ENCODE data around the gene GLG1.

The GLG1 gene

DNA sequence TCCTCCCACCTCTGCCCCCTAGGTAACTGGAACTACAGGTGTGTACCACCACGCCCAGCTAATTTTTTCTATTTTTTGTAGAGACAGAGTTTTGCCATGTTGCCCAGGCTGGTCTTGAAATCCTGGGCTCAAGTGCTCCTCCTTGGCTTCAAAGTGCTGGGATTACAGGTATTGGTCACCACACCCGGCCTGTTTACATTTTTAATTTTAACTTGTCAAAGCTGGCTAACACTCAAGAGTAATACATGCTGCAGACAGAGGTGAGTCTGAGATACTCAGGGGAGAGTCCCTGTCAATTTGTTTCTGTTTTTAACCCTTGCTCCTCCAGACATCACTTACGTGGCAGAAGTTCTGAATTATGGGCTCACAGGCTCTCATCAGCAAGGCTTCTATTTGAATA, 134.9 kb downstream of the GLG1 start:
- TF ChIP-seq, protein P1, sequence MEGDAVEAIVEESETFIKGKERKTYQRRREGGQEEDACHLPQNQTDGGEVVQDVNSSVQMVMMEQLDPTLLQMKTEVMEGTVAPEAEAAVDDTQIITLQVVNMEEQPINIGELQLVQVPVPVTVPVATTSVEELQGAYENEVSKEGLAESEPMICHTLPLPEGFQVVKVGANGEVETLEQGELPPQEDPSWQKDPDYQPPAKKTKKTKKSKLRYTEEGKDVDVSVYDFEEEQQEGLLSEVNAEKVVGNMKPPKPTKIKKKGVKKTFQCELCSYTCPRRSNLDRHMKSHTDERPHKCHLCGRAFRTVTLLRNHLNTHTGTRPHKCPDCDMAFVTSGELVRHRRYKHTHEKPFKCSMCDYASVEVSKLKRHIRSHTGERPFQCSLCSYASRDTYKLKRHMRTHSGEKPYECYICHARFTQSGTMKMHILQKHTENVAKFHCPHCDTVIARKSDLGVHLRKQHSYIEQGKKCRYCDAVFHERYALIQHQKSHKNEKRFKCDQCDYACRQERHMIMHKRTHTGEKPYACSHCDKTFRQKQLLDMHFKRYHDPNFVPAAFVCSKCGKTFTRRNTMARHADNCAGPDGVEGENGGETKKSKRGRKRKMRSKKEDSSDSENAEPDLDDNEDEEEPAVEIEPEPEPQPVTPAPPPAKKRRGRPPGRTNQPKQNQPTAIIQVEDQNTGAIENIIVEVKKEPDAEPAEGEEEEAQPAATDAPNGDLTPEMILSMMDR (conservative IDR thresholded peaks at IDR 0.05; ENCODE audit: low read length): no peak
- no peak overlapping the region for H3K4me3 ChIP-seq (ENCODE audit: low read length)
- DNase-seq (ENCODE audit: low read depth): no peak

DNA sequence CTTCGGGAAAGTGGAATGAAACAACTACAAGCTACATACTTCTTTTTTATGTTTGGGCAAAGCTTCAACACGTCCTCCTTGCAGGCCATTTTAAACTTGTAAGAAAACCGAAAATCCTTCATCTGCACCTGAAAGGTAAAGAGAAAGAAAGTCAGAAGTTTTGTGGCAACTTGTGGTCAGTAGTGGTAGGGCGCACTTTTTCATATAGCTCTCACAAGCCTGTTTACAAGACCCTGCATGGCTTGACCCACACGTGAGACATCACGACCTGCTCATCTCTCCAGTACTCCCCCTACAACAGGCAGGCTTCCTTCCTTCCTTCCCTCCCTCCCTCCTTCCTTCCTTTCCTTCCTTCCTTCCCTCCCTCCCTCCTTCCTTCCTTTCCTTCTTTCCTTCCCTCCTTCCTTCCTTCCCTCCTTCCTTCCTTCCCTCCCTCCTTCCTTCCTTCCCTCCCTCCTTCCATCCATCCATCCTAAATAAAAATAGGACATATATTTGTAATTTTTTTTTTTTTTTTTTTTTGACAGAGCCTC, 136.9 kb downstream of the GLG1 start:
- DNase-seq (ENCODE audit: low read depth): no peak
- TF ChIP-seq, protein P1 (conservative IDR thresholded peaks at IDR 0.05; ENCODE audit: low read length): no peak
- no peak overlapping the region for H3K4me3 ChIP-seq (ENCODE audit: low read length)

DNA sequence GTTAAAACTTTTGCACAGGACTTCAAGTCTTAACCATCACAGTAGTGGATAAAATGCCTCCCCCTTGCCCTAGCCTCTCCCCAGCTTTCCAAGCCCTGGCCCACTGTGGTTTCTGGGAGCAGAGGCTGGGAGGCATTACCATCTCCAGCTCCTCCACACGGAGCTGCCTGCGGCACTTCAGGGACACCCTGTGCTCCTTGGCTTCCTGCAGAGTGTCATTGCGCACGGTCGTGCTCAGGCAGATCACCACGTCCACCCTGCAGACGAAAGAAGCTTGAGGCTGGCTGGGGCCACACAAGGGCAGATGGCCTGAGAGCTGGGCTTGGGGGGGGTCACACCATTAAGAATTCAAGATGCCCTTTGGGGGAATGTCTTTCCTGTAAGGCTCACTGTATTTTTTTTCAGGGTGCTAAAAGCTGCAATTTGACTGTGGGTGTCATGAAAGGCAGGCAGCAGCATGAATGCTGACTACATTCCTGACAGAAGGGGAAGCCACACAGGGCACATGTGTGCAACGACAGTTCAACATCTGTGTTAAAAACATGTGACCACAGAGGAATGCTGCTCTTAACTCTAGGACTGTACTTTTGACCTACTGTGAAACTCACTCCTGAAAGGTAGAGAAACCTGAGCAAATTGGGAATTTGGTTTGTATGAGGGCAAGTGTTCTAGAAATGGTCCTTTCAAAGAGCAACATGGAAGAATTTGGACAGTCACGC, 137.9 kb downstream of the GLG1 start:
- TF ChIP-seq, protein P1 (conservative IDR thresholded peaks at IDR 0.05; ENCODE audit: low read length): no peak
- DNase-seq (ENCODE audit: low read depth): no peak
- no peak overlapping the region for H3K4me3 ChIP-seq (ENCODE audit: low read length)

DNA sequence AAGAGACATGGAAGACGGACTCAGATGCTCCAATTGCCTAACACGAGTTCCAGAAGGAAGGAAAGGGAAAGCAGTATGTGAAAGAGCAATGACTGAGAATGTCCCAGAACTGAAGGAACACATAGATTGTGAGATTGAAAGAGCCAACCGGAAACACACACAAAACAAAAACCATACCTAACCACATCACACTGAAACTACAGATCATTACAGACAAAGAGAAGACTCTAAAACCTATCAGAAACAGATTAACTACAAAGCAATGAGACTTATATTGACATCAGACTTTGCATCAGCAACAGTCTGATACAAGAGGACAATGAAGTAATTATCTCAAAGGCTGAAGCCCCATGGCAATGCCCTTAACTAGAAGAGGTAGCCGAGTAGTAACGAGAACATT, 140.0 kb downstream of the GLG1 start:
- TF ChIP-seq, protein P1 (conservative IDR thresholded peaks at IDR 0.05; ENCODE audit: low read length): no peak
- DNase-seq (ENCODE audit: low read depth): no peak
- no peak overlapping the region for H3K4me3 ChIP-seq (ENCODE audit: low read length)

DNA sequence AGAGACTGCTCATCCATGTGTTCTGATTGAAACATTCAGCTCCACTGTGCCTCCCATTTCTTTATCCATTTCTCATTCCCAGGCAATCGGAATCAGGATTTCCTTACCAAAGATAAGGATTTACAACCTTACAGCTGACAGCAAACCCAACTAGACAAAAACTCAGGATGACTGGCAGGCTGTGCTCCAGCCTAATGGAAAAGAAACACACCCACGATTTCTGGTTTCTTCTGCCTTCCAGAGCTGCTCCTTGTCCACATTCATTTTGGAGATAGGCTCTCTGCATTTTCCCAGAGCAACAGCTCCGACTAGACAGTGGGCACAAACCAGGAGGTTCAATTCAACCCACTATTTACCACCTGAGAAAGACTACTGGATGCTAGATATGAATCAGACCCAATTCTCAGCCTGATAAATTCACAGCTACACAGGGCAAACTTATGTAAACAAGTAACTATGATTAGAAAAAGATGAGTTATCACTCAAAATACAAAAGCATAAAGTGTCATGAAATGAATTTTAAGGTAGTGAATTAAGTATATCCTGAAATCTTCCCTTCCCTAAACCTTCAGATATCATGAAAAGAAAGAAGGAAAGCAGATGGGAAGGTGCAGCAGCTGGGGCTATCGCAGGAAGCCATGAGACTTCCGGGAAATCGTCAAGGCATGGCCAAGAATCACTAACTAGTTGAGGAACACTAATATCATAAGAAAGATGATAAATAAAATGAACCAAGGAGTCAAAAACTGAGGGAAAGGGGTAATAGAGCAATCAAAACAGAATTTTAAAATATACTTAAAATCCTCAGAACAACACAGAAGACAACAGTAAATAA, 140.8 kb downstream of the GLG1 start:
- no peak for DNase-seq (ENCODE audit: low read depth)
- no peak overlapping the region for H3K4me3 ChIP-seq (ENCODE audit: low read length)
- TF ChIP-seq, protein P1 (conservative IDR thresholded peaks at IDR 0.05; ENCODE audit: low read length): no peak

DNA sequence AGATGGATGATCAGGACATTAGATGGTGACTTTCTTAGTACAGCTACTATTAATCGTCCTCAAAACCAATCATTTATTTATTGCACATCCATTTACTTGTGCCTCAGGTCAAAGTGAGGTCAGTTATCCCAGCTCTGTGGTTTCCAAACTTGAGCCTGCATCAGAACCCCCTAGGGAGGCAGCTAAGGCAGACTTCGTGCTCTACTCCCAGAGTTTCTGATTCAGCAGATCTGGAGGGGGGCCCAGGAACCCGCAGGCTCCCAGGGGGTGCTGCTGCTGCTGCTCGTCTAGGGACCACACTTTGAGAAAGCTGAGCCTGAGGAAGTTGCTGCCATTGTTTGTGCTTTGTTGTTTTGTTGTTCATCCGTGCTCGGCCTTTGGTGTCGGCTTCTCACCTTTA, 141.6 kb downstream of the GLG1 start:
- H3K4me3 ChIP-seq (ENCODE audit: low read length): no peak overlapping the region
- TF ChIP-seq, protein P1 (conservative IDR thresholded peaks at IDR 0.05; ENCODE audit: low read length): no peak
- DNase-seq (ENCODE audit: low read depth): no peak

Measured in AG10803 (cell line).